Activated naive CD8-positive, alpha-beta T cell (primary cell): ENCODE measurements around the gene RNLS.
A peak's percentile ranks its signal among the peaks of the same experiment; 100 is the strongest.

ENCODE experiments used
- H3K27ac Mint-ChIP-seq: one replicate; pipeline ENCODE4 v1.8.0; 2021; ENCODE audit warnings: mixed read lengths
- H3K27me3 Mint-ChIP-seq: one replicate; pipeline ENCODE4 v1.8.0; 2021; ENCODE audit warnings: mixed read lengths
- H3K36me3 Mint-ChIP-seq: one replicate; pipeline ENCODE4 v1.8.0; 2021; ENCODE audit warnings: mixed read lengths
- H3K4me1 Mint-ChIP-seq: one replicate; pipeline ENCODE4 v1.8.0; 2021; ENCODE audit warnings: low read depth, mixed read lengths
- H3K4me3 Mint-ChIP-seq: one replicate; pipeline ENCODE4 v1.8.0; 2021; ENCODE audit warnings: mild to moderate bottlenecking, mixed read lengths
- H3K9me3 Mint-ChIP-seq: one replicate; pipeline ENCODE4 v1.8.0; 2021; ENCODE audit warnings: low read depth, mixed read lengths

The RNLS gene

DNA sequence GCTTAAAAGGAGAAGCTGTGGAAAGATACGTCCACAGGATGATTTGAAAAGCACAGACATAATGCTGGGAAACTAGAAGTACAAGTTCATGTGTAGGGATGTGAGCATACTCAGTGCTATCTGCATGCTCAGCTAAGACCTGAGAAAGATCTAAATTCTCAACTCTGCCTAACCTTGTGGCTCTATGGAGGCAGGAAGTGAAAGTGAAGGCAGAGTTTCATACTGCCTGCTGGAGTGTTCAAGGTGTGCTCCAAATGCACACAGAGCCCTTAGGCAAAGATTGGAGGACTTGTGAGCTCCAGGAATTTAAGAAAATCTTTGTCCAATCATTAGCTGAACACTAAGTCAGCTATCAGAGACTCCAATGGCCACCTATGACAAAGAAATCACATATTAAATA, 190.9 kb downstream of the RNLS start:
- Mint-ChIP-seq H3K36me3 (peaks cover 13% of the 10 kb centered on the region), H3K27me3 (no peaks in the 10 kb centered on the region), H3K4me1 (peaks cover 13% of the 10 kb centered on the region), H3K9me3 (peaks cover 4% of the 10 kb centered on the region), H3K4me3 (peak overlapping the region; percentile 15), H3K27ac (no peak overlapping the region)

GRCh38 chr10:88390041-88390440, 193.1 kb downstream of the RNLS start:
- peaks cover 4% of the 10 kb centered on the region for H3K36me3 Mint-ChIP-seq
- no peaks in the 10 kb centered on the region for H3K27me3 Mint-ChIP-seq
- H3K27ac Mint-ChIP-seq = no peak overlapping the region
- no peaks in the 10 kb centered on the region for H3K9me3 Mint-ChIP-seq
- H3K4me3 Mint-ChIP-seq = no peak overlapping the region
- peaks cover 14% of the 10 kb centered on the region for H3K4me1 Mint-ChIP-seq

GRCh38 chr10:88389456-88389855, 193.7 kb downstream of the RNLS start:
- Mint-ChIP-seq H3K9me3 (no peaks in the 10 kb centered on the region), H3K4me3 (no peak overlapping the region), H3K27me3 (no peaks in the 10 kb centered on the region), H3K4me1 (peaks cover 20% of the 10 kb centered on the region), H3K27ac (no peak overlapping the region), H3K36me3 (peaks cover 4% of the 10 kb centered on the region)

GRCh38 chr10:88388324-88388723, 194.8 kb downstream of the RNLS start:
- H3K4me1 Mint-ChIP-seq = peaks cover 28% of the 10 kb centered on the region

GRCh38 chr10:88386821-88387773, 196.0 kb downstream of the RNLS start:
- Mint-ChIP-seq H3K27ac (no peak overlapping the region), H3K27me3 (no peaks in the 10 kb centered on the region), H3K9me3 (no peaks in the 10 kb centered on the region), H3K4me3 (no peak overlapping the region), H3K4me1 (peaks cover 26% of the 10 kb centered on the region), H3K36me3 (peaks cover 4% of the 10 kb centered on the region)

More at GRCh38 chr10:88388324-88388723, 194.8 kb downstream of the RNLS start:
- H3K27ac Mint-ChIP-seq = no peak overlapping the region
- H3K27me3 Mint-ChIP-seq = no peaks in the 10 kb centered on the region
- H3K9me3 Mint-ChIP-seq = no peaks in the 10 kb centered on the region
- H3K4me3 Mint-ChIP-seq = no peak overlapping the region
- H3K36me3 Mint-ChIP-seq = peaks cover 2% of the 10 kb centered on the region

DNA sequence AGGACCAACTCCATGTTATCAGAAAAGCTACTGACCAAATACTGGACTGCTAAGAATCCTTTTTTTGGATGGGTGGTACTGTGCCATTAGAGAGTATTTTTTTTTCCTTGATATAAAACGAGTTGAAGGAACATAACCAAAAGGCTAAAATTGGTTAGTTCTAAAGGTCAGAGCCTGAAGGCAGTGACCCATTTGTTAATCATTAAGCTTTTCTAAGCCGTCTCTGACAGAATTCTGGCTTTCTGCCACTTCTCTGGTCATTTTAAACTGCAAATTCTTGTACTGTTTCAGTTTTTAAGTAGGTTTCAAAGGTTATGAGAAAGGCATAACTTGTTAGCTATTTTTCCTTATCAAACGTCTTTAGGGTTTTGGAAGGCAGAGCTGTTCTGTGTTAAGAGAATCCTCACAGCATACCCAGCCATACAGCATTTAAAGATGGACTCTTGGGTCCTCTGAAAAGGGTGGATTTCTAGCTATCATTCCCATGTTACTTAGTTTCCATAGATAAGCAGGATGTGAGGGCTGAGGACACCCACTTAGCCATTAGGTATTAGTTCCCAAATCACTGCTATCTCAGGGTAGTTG, 196.8 kb downstream of the RNLS start:
- no peaks in the 10 kb centered on the region for H3K27me3 Mint-ChIP-seq
- no peak overlapping the region for H3K27ac Mint-ChIP-seq
- peaks cover 20% of the 10 kb centered on the region for H3K4me1 Mint-ChIP-seq
- no peaks in the 10 kb centered on the region for H3K9me3 Mint-ChIP-seq
- H3K36me3 Mint-ChIP-seq = peaks cover 4% of the 10 kb centered on the region
- H3K4me3 Mint-ChIP-seq = no peak overlapping the region

DNA sequence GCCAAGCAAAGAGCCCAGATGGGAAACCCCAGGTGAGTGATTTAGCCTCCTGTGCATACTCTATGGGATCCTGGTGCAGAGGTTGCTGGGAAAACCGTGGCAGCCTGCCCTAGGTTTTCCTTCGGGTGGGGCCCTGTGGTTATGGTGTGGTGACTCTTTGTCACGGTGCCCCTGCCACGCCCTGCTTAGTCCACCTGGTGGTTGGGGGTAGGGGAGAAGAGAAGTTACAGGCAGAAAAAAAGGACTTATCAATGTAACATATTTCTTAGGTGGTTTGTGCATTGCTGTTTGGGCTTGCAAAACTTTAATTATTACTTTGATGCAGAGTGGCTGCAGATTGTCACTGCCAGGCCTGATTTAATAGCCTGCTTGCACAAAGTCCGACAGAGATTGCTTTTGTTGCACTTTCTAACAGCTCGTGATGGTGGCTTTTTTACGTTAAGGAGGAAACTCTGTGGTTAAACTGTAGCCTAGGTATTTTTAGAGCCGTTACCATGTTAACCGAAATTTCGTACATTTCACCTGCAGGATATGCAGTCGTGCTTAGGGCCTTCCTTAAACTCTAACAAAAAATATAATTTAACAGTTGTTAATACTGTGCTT, 197.4 kb downstream of the RNLS start:
- Mint-ChIP-seq H3K27ac (no peak overlapping the region), H3K9me3 (no peaks in the 10 kb centered on the region)

DNA sequence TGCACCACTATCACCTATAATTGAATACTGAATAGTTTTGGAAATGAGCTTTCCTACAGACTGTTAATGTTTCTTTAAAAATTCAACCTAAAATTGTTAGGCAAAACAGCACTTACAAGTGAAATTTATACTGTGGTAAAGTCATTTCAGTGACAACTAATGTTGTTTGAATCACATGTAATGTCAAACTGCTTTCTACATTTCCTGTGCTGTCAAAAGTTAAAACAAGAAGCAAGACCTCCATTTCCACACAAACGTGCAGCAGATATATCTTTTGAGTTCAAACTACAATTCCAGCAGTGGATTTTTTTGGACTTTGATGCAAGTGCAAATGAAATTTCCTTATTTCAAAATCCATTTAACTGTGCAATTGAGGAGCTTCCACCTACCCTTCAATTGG, 199.8 kb downstream of the RNLS start:
- Mint-ChIP-seq H3K4me1 (peaks cover 20% of the 10 kb centered on the region), H3K27me3 (no peaks in the 10 kb centered on the region), H3K36me3 (peaks cover 4% of the 10 kb centered on the region), H3K27ac (peak overlapping the region; percentile 29), H3K9me3 (peaks cover 3% of the 10 kb centered on the region), H3K4me3 (no peak overlapping the region)

More for the DNA sequence above, 197.4 kb downstream of the RNLS start:
- no peaks in the 10 kb centered on the region for H3K27me3 Mint-ChIP-seq
- H3K36me3 Mint-ChIP-seq = peaks cover 4% of the 10 kb centered on the region
- H3K4me1 Mint-ChIP-seq = peaks cover 20% of the 10 kb centered on the region
- H3K4me3 Mint-ChIP-seq = no peak overlapping the region

DNA sequence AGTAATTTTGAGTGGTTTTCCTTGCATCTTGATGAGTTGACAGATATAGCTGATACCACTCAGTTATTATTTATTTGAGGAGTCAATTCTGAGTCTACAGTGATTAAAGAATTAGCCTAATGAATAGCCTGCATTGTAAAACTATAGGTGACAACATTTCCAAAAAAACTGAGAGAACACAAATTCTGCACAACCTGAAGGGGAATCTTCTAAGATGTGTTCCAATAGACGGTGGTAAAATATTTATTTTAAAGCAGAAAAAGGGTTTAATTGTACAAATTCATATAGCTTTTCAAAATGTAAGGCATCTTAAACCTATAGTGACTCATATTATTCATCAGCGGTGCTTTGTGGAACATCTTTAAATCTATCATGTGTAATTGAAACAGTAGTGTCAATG, 200.4 kb downstream of the RNLS start:
- Mint-ChIP-seq H3K4me3 (no peak overlapping the region), H3K27me3 (no peaks in the 10 kb centered on the region), H3K27ac (peak overlapping the region; percentile 46), H3K36me3 (peaks cover 4% of the 10 kb centered on the region), H3K9me3 (peaks cover 3% of the 10 kb centered on the region), H3K4me1 (peaks cover 20% of the 10 kb centered on the region)

- no peak overlapping the region for H3K27ac Mint-ChIP-seq
- H3K9me3 Mint-ChIP-seq = peaks cover 3% of the 10 kb centered on the region
- no peaks in the 10 kb centered on the region for H3K27me3 Mint-ChIP-seq
- H3K36me3 Mint-ChIP-seq = peaks cover 4% of the 10 kb centered on the region
- H3K4me3 Mint-ChIP-seq = no peak overlapping the region
- H3K4me1 Mint-ChIP-seq = peaks cover 24% of the 10 kb centered on the region
Measured at GRCh38 chr10:88379575-88379974, 203.5 kb downstream of the RNLS start.

- H3K4me1 Mint-ChIP-seq = peaks cover 13% of the 10 kb centered on the region
- H3K27me3 Mint-ChIP-seq = no peaks in the 10 kb centered on the region
- H3K27ac Mint-ChIP-seq = no peak overlapping the region
- no peak overlapping the region for H3K4me3 Mint-ChIP-seq
- H3K36me3 Mint-ChIP-seq = no peaks in the 10 kb centered on the region
- H3K9me3 Mint-ChIP-seq = peaks cover 3% of the 10 kb centered on the region
Measured at GRCh38 chr10:88377510-88377909, 205.6 kb downstream of the RNLS start.

GRCh38 chr10:88374392-88375175, 208.5 kb downstream of the RNLS start:
- H3K27me3 Mint-ChIP-seq = no peaks in the 10 kb centered on the region
- no peak overlapping the region for H3K4me3 Mint-ChIP-seq
- no peaks in the 10 kb centered on the region for H3K36me3 Mint-ChIP-seq
- H3K4me1 Mint-ChIP-seq = peaks cover 13% of the 10 kb centered on the region
- H3K9me3 Mint-ChIP-seq = peaks cover 3% of the 10 kb centered on the region
- no peak overlapping the region for H3K27ac Mint-ChIP-seq

GRCh38 chr10:88372881-88373592, 210.1 kb downstream of the RNLS start:
- H3K4me1 Mint-ChIP-seq = peaks cover 13% of the 10 kb centered on the region
- H3K4me3 Mint-ChIP-seq = no peak overlapping the region
- no peak overlapping the region for H3K27ac Mint-ChIP-seq
- H3K9me3 Mint-ChIP-seq = no peaks in the 10 kb centered on the region
- no peaks in the 10 kb centered on the region for H3K27me3 Mint-ChIP-seq
- no peaks in the 10 kb centered on the region for H3K36me3 Mint-ChIP-seq

DNA sequence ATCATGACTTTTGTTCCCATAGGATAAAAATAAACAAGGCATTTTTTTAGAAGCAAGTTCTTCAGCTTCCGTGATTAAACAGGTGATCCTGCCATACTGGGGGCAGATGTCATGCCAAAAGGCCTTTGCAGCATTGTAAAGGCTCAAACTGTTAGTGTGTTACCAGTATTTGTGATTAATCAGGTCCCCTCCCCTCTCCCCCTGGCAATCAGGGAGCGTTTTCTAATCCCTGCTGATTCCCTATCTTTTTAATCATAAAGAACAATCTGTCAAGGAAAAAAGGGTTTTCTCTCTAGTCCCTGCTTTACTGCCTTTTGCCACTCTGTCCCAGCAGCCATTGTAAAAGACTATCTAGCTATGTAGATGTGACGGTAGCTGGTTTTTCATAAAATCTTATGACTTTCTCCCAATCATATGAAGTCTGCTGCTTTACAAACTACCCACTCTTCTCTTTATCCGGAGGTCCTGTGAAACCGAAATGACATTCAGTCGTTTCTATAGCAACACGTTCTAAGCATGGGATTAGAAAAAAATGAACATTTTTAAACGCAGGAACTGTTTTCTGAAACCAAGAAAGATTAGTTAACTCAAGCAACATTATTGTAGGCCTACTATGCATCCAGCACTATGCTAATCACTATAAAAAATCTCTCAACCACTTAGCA, 210.9 kb downstream of the RNLS start:
- H3K4me1 Mint-ChIP-seq = peaks cover 13% of the 10 kb centered on the region
- no peak overlapping the region for H3K27ac Mint-ChIP-seq
- peaks cover 1% of the 10 kb centered on the region for H3K36me3 Mint-ChIP-seq
- H3K9me3 Mint-ChIP-seq = no peaks in the 10 kb centered on the region
- no peak overlapping the region for H3K4me3 Mint-ChIP-seq
- no peaks in the 10 kb centered on the region for H3K27me3 Mint-ChIP-seq
